Measurements from ENCODE around the gene PRR15L.

Gene PRR15L

GRCh38 chr17:47970725-47971499 lies 13.2 kb upstream of the PRR15L start, which contains the start of gene CDK5RAP3:
CDK5RAP3 (plus strand) TSS chr17:47971113; CDS start chr17:47971147, 34 bp downstream.
- H3K4me3 ChIP-seq (replicated peaks; ENCODE audit: low read depth, low read length): peak within 1 kb of the TSS; percentile 93
- TF ChIP-seq CTCF (IDR thresholded peaks at IDR 0.05; ENCODE audit: insufficient read depth, low read length, poor library complexity, severe bottlenecking): peak; percentile 97
- peaks cover 11% of the 10 kb centered on the region for H3K36me3 ChIP-seq (ENCODE audit: control insufficient read depth, insufficient read depth, low read length)
- DNase-seq (ENCODE audit: extremely low read depth, insufficient read length): peak; percentile 99
- no peaks in the 10 kb centered on the region for H3K27me3 ChIP-seq (replicated peaks; ENCODE audit: control insufficient read depth, insufficient read depth, low read length)

- peaks cover 6% of the 10 kb centered on the region for H3K36me3 ChIP-seq (ENCODE audit: control insufficient read depth, insufficient read depth, low read length)
- no peaks in the 10 kb centered on the region for H3K27me3 ChIP-seq (replicated peaks; ENCODE audit: control insufficient read depth, insufficient read depth, low read length)
- no peak for DNase-seq (ENCODE audit: extremely low read depth, insufficient read length)
- H3K4me3 ChIP-seq (replicated peaks; ENCODE audit: low read depth, low read length): peak overlapping the region; percentile 43
- no peak for TF ChIP-seq CTCF (IDR thresholded peaks at IDR 0.05; ENCODE audit: insufficient read depth, low read length, poor library complexity, severe bottlenecking)
Measured at GRCh38 chr17:47969930-47970724, 12.4 kb upstream of the PRR15L start.

- Histone ChIP-seq H3K27me3 (replicated peaks; ENCODE audit: control insufficient read depth, insufficient read depth, low read length) (no peaks in the 10 kb centered on the region), H3K4me3 (replicated peaks; ENCODE audit: low read depth, low read length) (no peak overlapping the region), H3K36me3 (ENCODE audit: control insufficient read depth, insufficient read depth, low read length) (peaks cover 3% of the 10 kb centered on the region)
- TF ChIP-seq CTCF (IDR thresholded peaks at IDR 0.05; ENCODE audit: insufficient read depth, low read length, poor library complexity, severe bottlenecking): no peak
- no peak for DNase-seq (ENCODE audit: extremely low read depth, insufficient read length)
Measured at GRCh38 chr17:47968836-47969235, 11.2 kb upstream of the PRR15L start.

GRCh38 chr17:47967607-47968252 lies 10.0 kb upstream of the PRR15L start:
- H3K27me3 ChIP-seq (replicated peaks; ENCODE audit: control insufficient read depth, insufficient read depth, low read length): no peaks in the 10 kb centered on the region
- no peak for TF ChIP-seq CTCF (IDR thresholded peaks at IDR 0.05; ENCODE audit: insufficient read depth, low read length, poor library complexity, severe bottlenecking)
- no peak for DNase-seq (ENCODE audit: extremely low read depth, insufficient read length)
- H3K36me3 ChIP-seq (ENCODE audit: control insufficient read depth, insufficient read depth, low read length): no peaks in the 10 kb centered on the region
- H3K4me3 ChIP-seq (replicated peaks; ENCODE audit: low read depth, low read length): no peak overlapping the region

GRCh38 chr17:47966079-47966519 lies 8.4 kb upstream of the PRR15L start:
- TF ChIP-seq CTCF (IDR thresholded peaks at IDR 0.05; ENCODE audit: insufficient read depth, low read length, poor library complexity, severe bottlenecking): no peak
- no peaks in the 10 kb centered on the region for H3K27me3 ChIP-seq (replicated peaks; ENCODE audit: control insufficient read depth, insufficient read depth, low read length)
- no peak overlapping the region for H3K4me3 ChIP-seq (replicated peaks; ENCODE audit: low read depth, low read length)
- no peaks in the 10 kb centered on the region for H3K36me3 ChIP-seq (ENCODE audit: control insufficient read depth, insufficient read depth, low read length)
- no peak for DNase-seq (ENCODE audit: extremely low read depth, insufficient read length)
